Chondrocyte (in vitro differentiated cells): ENCODE results near the gene RNF14. TPM values are rescaled to one million over a fixed set of nuclear protein-coding genes. Genes with fewer than 3 reads are reported as not detected.
A peak's percentile ranks its signal among the peaks of the same experiment; 100 is the strongest.

Experiments
- DNase-seq: peaks from one replicate; pipeline ENCODE4 v3.0.0; 2021; ENCODE audit warnings: mixed read lengths, low spot score
- H3K27ac Mint-ChIP-seq: one replicate; pipeline ENCODE4 v1.8.0; 2021; ENCODE audit warnings: mild to moderate bottlenecking, moderate library complexity, mixed read lengths; ENCODE audit not compliant: unreplicated experiment
- H3K27me3 Mint-ChIP-seq: 2 replicates; pipeline ENCODE4 v1.8.0; 2021; ENCODE audit warnings: low read depth, mixed read lengths
- H3K36me3 Mint-ChIP-seq: 2 replicates; pipeline ENCODE4 v1.8.0; 2021; ENCODE audit warnings: low read depth, mixed read lengths
- H3K4me1 Mint-ChIP-seq: 2 replicates; pipeline ENCODE4 v1.8.0; 2021; ENCODE audit warnings: low read depth, mild to moderate bottlenecking, mixed read lengths
- H3K4me3 Mint-ChIP-seq: one replicate; pipeline ENCODE4 v1.8.0; 2021; ENCODE audit warnings: mild to moderate bottlenecking, moderate library complexity, mixed read lengths; ENCODE audit not compliant: unreplicated experiment
- H3K9me3 Mint-ChIP-seq: 2 replicates; pipeline ENCODE4 v1.8.0; 2021; ENCODE audit warnings: low read depth, mixed read lengths
- total RNA-seq: library from RNA; stranded (reverse); gene quantifications from 3 replicates; pipeline ENCODE4 v1.2.1, GENCODE V29; 2021
- TF ChIP-seq, protein P1 (sequence below): fragments of 200-600 bp; sonication (generic); IDR thresholded peaks from 2 replicates; pipeline ENCODE4 v1.5.0; 2021; ENCODE audit warnings: antibody characterized with exemption, mild to moderate bottlenecking, moderate library complexity

RNF14 gene
- total RNA-seq, 1 donor from 2014 or later, result 83.6 TPM

DNA sequence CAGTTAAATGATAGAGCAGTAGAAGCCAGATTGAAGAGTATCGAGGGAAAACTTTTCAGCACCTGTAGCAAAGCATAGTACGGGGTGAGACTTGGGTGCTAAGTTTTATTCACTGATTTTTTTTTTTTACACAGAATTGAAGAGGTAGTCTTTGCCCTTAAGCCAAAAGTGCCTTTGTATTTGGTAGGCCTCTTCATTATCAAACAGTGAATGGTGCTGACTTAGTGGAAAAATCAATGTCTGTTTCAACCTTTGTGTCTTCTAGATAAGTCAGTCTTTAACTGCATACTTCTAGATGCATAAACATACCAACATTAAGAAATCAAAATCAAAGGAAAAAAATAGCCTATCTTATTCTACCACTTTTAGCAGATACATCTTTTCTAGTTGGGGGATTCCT is 13.7 kb downstream of the RNF14 start:
- TF ChIP-seq, protein P1, sequence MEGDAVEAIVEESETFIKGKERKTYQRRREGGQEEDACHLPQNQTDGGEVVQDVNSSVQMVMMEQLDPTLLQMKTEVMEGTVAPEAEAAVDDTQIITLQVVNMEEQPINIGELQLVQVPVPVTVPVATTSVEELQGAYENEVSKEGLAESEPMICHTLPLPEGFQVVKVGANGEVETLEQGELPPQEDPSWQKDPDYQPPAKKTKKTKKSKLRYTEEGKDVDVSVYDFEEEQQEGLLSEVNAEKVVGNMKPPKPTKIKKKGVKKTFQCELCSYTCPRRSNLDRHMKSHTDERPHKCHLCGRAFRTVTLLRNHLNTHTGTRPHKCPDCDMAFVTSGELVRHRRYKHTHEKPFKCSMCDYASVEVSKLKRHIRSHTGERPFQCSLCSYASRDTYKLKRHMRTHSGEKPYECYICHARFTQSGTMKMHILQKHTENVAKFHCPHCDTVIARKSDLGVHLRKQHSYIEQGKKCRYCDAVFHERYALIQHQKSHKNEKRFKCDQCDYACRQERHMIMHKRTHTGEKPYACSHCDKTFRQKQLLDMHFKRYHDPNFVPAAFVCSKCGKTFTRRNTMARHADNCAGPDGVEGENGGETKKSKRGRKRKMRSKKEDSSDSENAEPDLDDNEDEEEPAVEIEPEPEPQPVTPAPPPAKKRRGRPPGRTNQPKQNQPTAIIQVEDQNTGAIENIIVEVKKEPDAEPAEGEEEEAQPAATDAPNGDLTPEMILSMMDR, result no peak
- Mint-ChIP-seq H3K36me3 (peaks cover 44% of the 10 kb centered on the region), H3K27ac (no peak overlapping the region), H3K27me3 (no peaks in the 10 kb centered on the region), H3K4me1 (no peaks in the 10 kb centered on the region), H3K9me3 (no peaks in the 10 kb centered on the region), H3K4me3 (no peak overlapping the region)
- DNase-seq, result no peak

DNA sequence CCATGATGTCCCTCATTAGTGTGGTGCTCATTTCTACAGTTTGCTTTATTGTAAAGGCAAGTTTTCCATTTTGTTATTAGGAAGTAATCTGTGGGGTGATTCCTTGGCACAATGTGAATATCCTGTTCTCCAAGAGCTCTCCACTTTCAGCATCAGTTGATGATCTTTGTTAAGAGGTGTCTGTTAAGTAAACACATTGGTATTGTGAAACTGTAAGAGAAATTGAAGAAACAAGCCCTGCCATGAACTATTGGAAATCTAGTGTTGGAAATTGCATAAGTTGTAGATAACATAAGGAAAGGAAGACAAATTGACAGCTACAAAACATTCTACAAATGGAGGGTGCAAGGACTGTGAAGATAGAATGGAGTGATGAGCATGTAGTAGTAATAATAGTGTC is 17.2 kb downstream of the RNF14 start:
- Mint-ChIP-seq H3K4me1 (no peaks in the 10 kb centered on the region), H3K9me3 (no peaks in the 10 kb centered on the region), H3K4me3 (no peak overlapping the region), H3K27me3 (no peaks in the 10 kb centered on the region), H3K36me3 (peaks cover 27% of the 10 kb centered on the region), H3K27ac (no peak overlapping the region)
- no peak for DNase-seq
- TF ChIP-seq, protein P1, result no peak

DNA sequence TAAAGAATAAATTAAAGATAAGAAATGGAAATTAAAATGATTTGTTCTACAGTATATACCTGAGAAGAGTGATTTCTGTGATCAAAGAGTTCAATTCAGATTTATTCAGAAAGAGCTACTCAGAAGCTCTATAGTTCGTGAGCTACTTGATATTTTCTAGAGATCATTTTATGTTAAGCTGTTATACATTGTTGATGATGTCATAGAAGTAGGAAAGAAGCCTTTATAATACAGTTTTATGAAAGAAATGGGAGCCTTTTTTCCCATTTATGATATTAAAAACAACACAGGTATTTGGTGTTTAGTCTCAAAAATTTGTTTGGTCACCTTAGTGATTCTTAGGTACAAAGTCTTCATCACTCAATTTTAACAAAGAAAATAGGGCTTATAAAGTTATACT is 20.8 kb downstream of the RNF14 start:
- H3K36me3 Mint-ChIP-seq, result peaks cover 34% of the 10 kb centered on the region
- H3K27ac Mint-ChIP-seq, result no peak overlapping the region
- no peaks in the 10 kb centered on the region for H3K9me3 Mint-ChIP-seq
- TF ChIP-seq, protein P1, result no peak
- no peak for DNase-seq
- H3K4me1 Mint-ChIP-seq, result peaks cover 6% of the 10 kb centered on the region
- no peak overlapping the region for H3K4me3 Mint-ChIP-seq
- H3K27me3 Mint-ChIP-seq, result no peaks in the 10 kb centered on the region

DNA sequence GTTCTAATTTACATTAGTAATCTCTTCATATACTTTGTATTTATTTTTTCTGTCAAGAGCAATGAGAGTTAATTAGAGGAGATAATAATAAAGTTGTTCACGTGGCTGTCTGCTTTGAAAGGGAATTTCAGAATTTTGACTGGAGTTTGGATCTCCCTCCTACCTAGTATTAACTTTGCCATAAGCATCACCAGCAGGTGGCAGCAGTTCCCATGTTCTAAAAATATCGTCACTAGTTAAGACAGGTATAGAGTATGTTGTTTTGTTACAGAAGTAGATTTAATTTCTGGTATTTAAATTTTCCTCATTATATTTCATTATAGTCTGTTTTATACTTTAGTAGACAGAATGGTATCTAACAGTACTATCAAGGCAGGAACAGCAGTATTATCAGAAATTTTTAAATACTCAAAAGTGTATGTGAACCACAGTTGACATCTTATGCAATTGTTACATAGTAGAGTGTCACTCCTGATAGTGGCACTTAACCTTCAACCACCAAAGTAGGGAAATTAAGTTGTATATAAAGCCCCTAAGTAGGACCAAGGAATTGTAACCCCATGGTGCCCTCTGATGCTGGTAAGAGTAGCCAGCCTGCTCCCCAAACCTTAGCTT is 23.6 kb downstream of the RNF14 start:
- peaks cover 34% of the 10 kb centered on the region for H3K36me3 Mint-ChIP-seq
- no peak overlapping the region for H3K4me3 Mint-ChIP-seq
- TF ChIP-seq, protein P1, result peak; percentile 96
- H3K27me3 Mint-ChIP-seq, result no peaks in the 10 kb centered on the region
- no peak overlapping the region for H3K27ac Mint-ChIP-seq
- no peaks in the 10 kb centered on the region for H3K9me3 Mint-ChIP-seq
- no peak for DNase-seq
- peaks cover 6% of the 10 kb centered on the region for H3K4me1 Mint-ChIP-seq

DNA sequence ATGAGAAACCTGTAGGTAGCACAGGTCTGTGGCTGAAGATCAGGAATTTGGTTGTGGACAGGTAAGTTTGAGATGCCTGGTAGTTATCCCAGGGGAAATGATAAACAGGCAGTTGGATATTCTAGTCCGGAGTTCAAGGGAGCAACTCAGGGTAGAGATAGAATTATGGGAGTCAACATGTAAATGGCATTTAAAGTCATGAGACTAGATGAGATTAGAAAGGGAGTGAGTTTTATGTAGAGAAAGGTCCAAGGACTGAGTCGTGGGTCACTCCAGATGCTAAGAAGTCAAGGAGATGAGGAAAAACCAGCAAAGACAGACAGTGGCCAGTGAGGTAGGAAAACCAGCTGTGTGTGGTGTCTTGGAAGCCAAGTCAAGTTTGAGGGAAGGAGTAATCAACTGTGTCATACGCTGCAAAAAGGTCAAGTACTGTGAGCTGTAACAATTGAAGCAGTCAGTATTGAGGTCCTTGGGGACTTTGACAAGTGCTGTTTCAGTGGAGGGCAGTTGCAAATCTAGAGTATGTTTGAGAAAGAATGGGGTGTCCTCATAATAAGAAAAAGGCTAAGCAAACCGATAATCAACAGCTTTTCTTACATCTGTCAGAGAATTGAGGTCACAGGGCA is 25.7 kb downstream of the RNF14 start:
- no peak for DNase-seq
- TF ChIP-seq, protein P1, result no peak
- H3K4me1 Mint-ChIP-seq, result peaks cover 6% of the 10 kb centered on the region
- no peak overlapping the region for H3K4me3 Mint-ChIP-seq
- H3K9me3 Mint-ChIP-seq, result no peaks in the 10 kb centered on the region
- H3K36me3 Mint-ChIP-seq, result peaks cover 26% of the 10 kb centered on the region
- no peaks in the 10 kb centered on the region for H3K27me3 Mint-ChIP-seq
- peak overlapping the region; percentile 19 for H3K27ac Mint-ChIP-seq
